NCI-H2171 (cell line): Measurements from ENCODE around the gene NDUFB10.
A peak's percentile ranks its signal among the peaks of the same experiment; 100 is the strongest.

Experiments
- DNase-seq: peaks from one replicate; lab custom pipeline; 2025; lab: John Stamatoyannopoulos, UW

Gene NDUFB10

GRCh38 chr16:2002406-2003230, 43.3 kb downstream of the NDUFB10 start:
- no peak for DNase-seq

- DNase-seq, result no peak
Measured at GRCh38 chr16:2003231-2003826, 44.0 kb downstream of the NDUFB10 start.

- peak; percentile 96 for DNase-seq
Measured at GRCh38 chr16:2003827-2004641, 44.7 kb downstream of the NDUFB10 start.

- peak; percentile 55 for DNase-seq
Measured at GRCh38 chr16:2004795-2005517, 45.6 kb downstream of the NDUFB10 start.

GRCh38 chr16:2005646-2006045, 46.3 kb downstream of the NDUFB10 start:
- DNase-seq, result no peak

- DNase-seq, result no peak
Measured at GRCh38 chr16:2006317-2006716, 47.0 kb downstream of the NDUFB10 start.

GRCh38 chr16:2007081-2007836, 47.9 kb downstream of the NDUFB10 start:
- DNase-seq, result no peak

- DNase-seq, result no peak
Measured at GRCh38 chr16:2008009-2008526, 48.7 kb downstream of the NDUFB10 start.

GRCh38 chr16:2008631-2009163, 49.4 kb downstream of the NDUFB10 start:
- no peak for DNase-seq

GRCh38 chr16:2009164-2009711, 49.9 kb downstream of the NDUFB10 start:
- no peak for DNase-seq

GRCh38 chr16:2009791-2010510, 50.6 kb downstream of the NDUFB10 start, which contains the start of gene ZNF598:
Gene ZNF598 (minus strand): TSS chr16:2009821.
- DNase-seq, result peak; percentile 77
